Stimulated activated CD4-positive, alpha-beta T cell treated with anti-CD3 and anti-CD28 coated beads, Interleukin-1b, Interleukin-23, amount 100 ng/mL, for 4 hours (primary cell): ENCODE measurements around the gene LY86.
A peak's percentile ranks its signal among the peaks of the same experiment; 100 is the strongest.

Experiments used
- DNase-seq, 2 donors: peaks; one replicate each; pipeline ENCODE4 v3.0.0-alpha.2; 2020; ENCODE audit warnings: low read depth in 2 of 2

LY86 gene

DNA sequence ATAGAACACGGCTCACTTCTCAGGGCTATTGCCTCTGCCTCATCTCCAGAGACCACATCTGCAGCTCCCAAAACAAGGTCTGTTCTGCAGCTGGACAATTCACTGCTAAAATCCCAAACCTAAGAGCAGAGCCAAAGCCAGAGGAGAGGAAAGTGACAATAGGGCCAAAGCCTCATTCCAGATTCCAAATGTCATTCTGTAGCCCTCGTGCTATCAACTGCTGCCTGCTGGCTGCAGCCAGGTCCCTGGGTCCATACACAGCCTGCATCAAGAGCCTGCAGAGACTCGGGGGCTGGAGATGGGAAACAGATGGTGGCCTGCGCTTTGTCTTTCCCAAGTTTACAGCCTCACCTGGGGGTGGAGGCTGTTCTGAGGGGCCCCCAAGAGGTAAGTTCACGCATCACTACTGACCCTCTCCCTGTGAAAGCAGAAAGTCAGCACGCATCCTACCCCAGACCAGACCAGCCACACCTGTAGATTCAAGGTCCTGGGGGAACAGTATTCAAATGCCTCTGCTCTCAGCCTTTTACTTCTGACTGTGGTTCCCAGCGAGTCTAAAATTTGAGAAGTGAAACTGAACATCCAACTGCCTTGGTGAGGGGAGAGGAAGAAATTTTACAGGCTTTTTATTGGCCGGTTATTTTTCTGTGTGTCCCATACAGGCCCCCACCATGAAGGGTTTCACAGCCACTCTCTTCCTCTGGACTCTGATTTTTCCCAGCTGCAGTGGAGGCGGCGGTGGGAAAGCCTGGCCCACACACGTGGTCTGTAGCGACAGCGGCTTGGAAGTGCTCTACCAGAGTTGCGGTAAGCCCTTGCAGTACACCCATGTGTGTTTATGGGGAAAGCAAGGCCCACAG, at the start of gene LY86:
TSS of gene LY86 (plus strand) at position 657 of the 860 bp plus-strand sequence. CDS start at position 672, 15 bp downstream.
- no peak for DNase-seq

DNA sequence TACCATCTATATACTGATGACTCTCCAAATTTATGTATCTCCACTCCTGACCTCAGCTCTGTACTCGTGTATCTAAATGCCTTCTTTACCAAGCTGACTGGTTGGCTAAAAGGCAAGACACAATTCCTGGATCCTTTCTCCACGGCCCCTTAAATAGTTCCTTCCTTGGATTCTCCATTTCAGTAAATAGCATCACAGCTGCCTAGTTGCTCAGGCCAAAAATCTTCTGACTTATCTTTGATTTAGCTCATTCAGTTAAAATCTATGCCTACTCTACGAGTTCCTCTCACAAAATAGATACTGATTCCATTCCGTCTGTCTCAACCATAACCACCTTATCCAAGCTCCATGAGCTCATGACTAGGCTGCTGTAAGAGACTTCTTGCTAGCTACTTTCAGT, 49.5 kb upstream of the LY86 start:
- DNase-seq: no peak

DNA sequence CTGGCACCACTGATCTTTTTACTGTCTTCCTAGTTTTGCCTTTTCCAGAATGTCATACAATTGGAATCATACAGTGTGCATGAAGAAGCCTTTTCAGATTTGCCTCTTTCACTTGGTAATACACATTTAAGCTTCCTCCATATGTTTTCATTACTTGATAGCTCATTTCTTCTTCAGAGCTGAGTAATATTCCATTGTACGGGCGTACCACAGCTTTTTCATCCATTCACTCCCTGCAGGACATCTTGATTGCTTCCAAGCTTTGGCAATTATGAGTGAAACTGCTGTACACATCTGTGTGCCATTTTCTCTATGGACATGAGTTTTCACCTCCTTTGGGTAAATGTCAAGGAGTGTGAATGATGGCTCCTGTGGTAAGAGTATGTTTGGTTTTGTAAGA, 46.2 kb upstream of the LY86 start:
- DNase-seq: no peak

DNA sequence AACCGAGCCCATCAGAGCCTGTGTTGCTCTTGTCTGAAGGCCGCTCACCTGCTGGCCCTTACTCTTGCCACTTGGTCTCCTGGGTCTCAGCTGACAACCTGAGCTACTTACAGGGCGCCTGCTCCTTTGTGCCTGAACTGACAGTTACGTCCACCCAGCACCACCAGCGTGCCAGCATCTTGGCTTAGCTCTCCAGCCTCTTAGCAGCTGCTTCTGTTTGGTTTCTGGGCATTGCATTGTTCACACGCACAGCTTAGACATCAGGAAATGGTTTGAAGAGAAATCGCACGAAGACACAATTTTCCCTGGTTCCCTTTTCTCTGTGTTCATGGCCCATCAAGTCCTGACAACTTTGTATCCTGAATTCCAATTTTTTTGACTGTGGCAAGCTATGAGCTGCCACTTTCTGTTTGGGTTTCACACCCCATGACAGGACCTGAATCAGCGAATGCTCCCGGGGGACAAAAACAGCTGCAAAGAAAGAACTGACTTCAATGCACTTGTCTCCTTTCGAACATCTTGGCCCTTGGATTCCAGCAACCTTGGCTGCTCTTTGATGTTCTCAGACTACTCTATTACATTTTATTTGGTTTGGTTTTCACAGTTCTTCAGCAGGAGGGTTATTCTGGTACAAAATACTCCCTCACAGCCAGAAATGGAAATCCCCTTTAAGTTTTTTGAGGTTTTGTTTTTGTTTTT, 45.2 kb upstream of the LY86 start:
- no peak for DNase-seq

DNA sequence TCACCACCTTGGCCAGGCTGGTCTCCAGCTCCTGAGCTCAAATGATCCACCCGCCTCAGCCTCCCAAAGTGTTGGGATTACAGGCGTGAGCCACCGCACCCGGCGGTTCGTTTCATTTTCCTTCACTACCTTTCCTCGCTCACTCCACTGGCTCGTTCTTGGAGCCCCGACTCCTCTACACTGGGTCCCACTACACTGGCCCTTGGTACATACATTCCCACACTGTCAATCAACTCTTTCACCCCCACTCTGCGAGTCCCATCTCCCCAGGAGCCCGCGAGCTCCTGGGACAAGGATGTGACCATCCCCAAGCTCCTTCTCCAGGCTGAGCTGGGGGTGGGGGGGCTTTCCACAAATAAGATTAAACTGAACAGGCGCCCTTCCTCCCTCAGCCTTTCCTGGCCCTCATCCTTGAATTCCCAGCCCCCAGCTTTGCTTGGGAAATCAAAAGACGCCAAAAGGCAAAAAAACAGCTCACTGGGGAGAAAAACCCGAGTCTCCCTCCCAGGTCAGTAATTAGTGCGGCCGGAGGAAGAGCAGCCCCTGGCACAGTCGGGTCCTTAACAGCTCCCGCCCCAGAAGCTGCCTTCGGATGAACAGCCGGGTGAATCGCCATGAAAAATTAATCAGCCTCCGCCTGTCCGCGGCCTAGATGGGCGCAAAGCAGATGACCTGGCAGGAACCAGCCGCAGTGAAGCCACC, 42.8 kb upstream of the LY86 start:
- DNase-seq: no peak

DNA sequence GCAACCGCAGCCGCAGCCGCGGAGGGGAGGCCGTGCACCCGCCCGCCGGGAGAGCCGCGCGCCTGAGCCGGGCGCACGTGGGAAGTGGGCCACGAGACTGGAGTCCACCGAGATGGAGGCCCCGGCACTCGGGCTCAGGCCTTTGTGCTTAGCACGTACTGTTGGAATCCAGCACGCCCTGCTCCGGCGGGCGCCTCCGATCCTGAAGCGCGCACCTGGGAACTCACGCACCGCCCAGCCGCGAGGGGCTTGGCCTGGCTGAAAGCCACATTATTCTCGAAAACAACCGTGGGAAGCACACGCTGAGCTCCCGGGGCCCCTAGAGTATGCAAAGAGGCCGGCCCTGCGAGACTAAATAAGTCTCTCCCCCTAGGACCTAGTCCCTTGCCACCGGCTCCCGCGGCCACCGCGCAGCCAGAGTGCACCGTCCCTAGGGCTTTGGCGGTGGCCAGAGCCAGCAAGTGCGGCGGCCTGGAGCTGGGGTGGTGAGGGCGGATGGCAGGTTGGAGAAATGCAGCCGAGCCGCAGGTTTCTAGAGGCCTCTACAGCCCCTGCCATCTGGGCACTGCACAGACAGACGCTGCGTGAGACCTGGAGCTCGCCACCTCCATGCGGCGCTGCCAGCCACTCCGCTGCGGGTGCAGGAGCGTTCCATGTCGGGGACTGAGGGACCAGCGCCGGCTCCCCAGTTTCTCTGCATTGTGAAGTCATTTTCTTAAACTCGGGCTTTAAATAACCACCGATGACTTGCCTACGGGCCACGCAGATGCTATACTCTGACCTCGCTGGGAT, 42.0 kb upstream of the LY86 start:
- DNase-seq: peak in 1 of 2 donors; percentile 28

DNA sequence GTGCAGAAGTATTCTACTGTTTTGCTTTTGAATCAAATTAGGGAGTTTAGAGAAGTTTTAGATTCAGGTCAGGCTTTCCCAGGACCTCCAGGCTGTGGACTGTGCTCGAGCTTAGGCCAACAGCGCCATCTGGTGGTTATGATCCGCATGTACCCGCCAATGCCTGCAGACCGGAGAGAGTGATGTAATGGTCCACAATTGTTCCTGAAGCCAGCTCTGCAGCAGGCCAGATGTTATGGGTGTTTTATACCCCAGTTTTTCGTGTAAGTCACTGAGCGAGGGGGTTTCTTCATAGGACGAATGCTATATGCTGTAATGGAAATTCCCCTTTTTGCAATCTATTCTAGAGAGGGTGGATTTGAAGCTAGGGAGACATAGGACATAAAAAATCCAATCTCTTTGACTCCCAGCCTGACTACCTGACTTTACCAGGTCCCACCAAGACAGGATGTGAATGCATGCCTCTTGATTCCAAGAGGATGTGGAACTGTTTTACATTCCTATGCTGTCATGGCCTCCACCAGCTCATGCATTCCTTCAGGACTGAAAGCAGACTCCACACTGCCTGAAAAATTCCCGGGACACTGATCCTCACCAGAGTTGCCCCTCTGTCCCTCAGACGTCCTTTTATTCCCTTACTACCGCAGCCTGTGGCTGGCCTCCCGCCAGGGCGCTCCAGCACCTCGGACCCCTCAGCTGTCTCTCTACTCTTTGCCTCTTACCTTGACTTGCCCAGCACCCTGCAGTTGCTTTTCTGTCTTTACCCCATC, 41.2 kb upstream of the LY86 start:
- peak; percentile 71 to 85 for DNase-seq

DNA sequence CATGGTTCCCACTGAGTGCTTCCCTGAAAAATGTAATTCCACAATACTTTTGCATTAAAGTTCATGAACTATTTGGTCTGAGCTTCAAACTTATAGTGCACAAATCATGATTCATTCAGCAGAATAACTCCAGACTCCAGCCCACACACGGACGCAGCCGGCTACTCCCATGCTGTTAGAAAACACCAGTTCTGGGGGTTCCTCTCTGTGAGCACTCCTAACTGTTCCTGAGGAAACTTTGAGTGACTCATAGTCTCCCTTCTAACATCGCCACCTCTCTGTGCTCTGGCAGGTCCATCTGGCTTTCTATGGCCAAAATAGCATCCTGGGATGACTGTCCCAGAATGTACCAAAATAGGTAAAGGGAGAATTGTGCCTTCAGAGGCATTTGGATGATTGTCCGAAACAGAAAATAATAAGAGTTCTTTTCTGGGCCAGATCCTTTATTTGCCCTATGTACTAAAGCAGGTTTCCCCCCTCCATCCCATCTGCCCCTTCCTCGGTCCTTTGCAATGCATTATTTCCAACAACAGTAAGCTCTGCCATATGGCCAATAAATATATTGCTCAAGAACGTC, 32.3 kb upstream of the LY86 start:
- DNase-seq: no peak

DNA sequence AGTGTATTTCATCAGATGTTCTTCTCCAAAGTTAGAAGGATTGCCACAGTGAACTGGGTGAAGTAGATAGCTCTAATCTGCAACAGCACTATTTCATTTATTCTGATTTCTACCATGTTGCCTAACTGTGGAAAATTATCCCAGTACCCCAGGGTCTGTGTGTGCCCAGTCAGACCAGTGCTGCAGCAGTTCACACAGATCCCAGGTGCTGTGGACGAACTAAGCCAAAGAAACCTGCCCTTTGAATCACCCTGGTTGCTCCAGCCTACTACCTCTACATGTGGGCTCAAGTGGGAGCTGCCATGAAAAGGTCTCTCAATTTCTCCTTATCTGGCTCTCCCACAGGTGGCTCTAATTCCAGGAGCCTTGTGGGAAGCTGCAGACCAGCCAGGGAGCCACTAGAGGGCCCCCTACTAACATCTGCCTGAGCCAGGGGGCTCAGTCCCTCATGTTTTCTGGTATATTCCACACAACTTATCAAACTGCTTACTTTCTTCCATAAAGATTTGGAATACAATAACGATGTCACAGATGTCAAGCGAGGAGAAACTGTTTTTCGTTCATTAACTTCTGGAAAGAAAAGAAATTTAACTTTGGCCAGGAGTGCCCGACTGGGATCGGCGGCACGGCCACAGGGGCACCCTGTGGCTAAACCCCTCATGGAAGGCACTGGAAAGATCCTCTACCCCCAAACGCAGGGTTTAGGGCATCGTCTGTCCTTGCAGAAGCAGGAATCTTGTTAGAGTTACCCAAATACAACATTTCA, 31.6 kb upstream of the LY86 start:
- DNase-seq: peak; percentile 13 to 26

DNA sequence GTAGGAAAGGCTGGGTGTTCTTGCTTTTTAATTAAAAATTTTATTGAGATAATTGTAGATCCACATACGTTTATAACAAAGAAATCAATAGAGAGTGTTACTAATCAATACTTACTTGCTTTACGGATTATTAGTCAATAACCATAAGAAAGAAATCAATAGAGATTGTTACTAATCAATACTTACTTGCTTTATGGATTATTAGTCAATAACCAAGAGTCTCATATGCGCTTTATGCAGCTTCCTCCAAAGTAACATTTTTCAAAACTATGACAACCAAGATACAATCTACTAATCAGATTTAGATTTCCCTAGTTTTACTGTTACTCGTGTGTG, 31.0 kb upstream of the LY86 start:
- no peak for DNase-seq

DNA sequence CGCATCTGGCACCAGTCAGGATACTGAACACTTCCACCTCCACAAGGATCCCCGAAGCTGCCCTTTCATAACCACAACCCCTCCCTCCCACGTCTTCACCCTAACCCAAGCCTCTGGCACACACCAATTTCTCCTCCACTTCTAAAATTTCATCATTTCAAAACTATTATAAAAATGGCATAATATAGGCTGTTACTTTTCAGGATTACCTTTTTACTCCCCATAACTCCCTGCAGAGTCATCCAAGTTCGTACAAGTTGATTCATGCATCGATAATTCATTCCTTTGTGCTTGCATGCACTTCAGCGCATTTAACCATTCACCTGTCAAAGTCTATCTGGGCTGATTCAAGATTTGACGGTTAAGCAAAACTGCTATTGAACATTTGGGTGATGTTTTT, 30.6 kb upstream of the LY86 start:
- no peak for DNase-seq

DNA sequence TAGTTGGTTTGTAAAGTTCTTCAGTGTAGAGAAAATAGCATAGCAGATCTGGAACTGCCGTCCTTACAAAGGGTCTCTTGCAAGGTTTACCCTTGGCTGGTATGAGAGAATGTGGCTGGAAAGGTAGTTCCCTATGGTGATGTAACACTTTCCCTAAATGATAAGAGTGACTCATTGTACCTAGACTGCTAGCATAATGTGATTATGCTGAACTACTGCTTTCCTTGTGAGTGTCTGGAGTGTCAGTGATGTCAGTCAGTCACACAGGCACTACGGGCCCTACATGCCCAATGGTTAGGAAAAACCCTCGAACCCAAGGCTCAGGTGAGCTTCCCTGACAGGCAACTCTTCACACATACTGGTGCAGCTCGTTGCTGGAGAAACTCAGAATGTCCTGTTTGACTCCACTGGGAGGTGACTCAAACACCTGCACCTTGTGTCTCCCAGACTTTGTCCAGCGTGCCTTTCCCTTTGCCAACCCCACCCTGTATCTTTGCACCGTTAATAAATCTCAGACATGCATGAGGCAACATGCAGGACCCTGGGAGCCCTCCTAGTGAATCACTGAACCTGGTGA, 28.4 kb upstream of the LY86 start:
- no peak for DNase-seq

DNA sequence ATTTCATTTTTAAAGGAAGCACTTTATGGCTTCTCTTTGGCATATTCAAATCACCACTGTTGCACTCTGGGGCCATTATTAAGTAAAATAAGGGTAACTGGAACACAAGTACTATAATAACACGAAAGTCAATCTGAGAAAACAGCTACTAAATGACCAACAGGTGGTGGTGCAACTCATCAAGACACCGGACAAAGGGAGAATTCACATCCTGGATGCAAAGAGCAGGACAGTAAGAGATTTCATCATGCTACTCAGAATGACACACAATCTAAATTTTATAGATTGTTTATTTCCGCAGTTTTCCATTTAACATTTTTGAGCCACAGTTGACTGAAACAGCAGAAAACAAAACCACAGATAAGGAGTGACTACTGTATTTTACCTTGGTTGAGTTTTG, 27.6 kb upstream of the LY86 start:
- DNase-seq: no peak

DNA sequence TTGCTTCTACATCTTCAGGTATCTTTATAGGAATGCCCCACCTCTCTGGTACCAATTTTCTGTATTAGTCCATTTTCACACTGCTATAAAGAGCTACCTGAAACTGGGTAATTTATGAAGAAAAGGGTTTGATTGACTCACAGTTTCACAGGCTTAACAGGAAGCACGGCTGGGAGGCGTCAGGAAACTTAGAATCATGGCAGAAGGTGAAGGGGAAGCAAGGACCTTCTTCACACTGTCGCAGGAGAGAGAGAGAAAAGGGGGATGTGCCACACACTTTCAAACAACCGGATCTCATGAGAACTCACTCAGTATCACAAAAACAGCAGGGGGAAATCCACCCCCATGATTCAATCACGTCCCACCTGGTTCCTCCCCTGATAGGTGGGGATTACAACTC, 24.4 kb upstream of the LY86 start:
- DNase-seq: no peak

DNA sequence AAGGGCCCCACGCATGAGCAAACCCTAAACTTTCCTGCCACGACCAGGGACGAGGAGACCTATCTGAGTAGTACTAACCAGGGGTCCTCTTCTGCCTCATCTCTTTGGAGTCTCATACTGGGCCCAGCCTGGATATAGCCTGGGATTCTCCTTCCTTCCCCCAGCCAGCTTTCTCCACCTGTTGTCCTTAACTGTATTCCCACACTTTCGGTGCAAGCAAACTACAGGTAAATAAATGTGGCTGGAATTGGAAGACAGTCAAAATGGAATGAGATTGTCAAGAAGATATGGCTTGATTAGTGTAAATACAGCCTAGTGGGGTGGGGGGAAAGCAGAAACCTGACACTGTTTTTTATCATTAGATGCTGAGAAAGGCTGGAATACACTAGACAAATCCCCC, 23.5 kb upstream of the LY86 start:
- no peak for DNase-seq

DNA sequence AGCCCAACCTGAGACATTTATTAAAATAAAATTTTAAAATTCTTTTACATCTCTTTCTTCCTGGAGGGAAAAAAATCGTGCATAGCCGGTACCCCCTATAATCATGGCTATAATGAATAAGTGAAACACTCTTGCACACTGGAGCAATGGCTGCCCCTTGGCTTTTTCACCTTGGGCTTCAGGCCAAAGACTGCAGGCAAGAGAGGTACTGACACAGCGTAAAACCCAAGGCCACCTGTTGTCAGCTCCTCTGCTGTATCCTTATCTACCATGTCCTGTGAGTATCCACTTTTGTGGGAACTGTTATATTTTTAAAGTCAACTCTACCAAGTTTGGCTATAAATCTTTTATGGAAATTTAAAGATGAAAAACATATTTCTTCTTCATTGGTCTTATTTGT, 23.0 kb upstream of the LY86 start:
- DNase-seq: no peak

DNA sequence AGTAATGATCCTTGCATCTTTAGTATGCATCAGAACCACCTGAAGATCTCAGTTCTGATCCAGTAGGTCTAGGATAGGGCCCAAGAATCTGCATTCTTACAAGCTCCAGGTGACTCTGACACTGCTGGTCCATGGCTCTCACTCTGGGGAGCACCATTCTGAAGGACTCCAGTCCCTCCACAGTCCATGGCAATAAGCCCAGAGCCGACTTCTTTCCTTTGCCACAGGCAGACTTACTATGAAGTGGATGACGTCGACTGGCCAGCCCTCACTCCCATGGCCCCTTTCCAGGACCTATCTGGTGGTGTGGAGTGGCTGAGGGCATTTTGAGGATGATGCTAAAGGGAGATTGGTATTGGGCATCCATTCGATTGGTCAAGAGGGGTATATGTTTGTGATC, 21.8 kb upstream of the LY86 start:
- no peak for DNase-seq

DNA sequence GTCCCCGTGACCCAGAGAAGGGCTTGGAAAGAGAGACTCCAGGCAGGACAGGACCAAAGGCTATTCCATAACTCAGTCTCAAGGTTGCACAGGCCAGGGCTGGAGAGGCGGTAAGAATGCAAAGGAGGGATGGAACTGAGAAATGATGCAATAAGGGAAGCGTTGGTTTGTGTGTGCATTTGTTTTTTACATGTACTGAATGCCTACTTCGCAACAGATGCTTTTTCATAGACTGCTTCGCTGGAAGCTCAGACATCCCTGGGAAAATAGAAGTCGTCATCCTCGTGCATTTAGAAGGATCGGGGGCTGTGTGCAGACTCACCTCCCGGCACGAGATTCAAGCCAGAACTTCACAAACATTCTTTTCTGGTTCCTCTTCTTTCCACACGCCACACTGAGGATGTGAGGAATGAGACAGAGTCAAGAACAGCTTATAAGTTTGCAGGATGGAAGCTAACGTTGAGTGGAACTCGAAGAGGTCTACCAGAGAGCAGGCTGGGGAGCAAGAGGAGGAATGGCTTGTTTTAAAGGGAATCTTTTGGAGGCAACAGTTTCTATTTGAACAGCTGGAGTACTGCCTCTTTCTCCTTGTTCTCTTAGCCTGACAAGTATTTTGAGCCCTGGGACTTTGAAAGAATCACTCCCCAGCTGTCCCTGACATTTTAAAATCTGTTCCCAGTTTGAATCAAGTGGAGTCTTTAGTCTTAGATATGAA, 19.3 kb upstream of the LY86 start:
- DNase-seq: no peak

DNA sequence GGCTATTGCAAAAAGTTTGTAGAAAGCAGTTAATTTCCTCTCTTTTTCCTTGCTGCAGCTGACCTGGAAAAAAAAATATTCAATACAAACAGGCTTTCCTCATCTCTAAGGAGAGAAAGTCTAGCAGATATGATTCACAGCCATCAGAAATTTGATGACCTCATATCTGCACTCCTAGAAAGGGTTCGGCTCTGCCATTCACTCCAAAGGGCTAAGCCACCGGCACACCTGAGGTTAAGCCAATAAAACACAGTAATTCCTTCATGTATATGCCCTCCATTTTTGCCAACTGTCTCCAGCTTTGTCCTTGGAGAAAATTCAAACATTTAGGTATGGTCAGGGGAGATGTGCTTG, 18.7 kb upstream of the LY86 start:
- no peak for DNase-seq
